Esophagus (tissue), 2 donors: ENCODE measurements around the gene LHFPL3. TPM values are rescaled to one million over a fixed set of nuclear protein-coding genes. Genes with fewer than 3 reads are reported as not detected.

Experiments
- H3K27ac ChIP-seq, 2 donors: one replicate each; pipeline ENCODE4 v1.5.1; 2013; ENCODE audit warnings: low read depth in 2 of 2, mild to moderate bottlenecking in 2 of 2, inconsistent platforms in 1 of 2, low read length in 1 of 2, moderate library complexity in 1 of 2
- H3K27me3 ChIP-seq, 2 donors: one replicate each; pipeline ENCODE4 v1.6.1; 2013; ENCODE audit warnings: low read length in 2 of 2, control low read depth in 1 of 2, mild to moderate bottlenecking in 1 of 2; ENCODE audit not compliant: insufficient read depth in 2 of 2, control insufficient read depth in 1 of 2
- H3K36me3 ChIP-seq, 2 donors: one replicate each; pipeline ENCODE4 v1.6.1; 2013; ENCODE audit warnings: low read length in 1 of 2; ENCODE audit not compliant: control insufficient read depth in 2 of 2, insufficient read depth in 2 of 2
- H3K4me1 ChIP-seq, 2 donors: one replicate each; pipeline ENCODE4 v1.6.1; 2013; ENCODE audit warnings: low read length in 1 of 2; ENCODE audit not compliant: control insufficient read depth in 2 of 2, insufficient read depth in 2 of 2
- H3K4me3 ChIP-seq, 2 donors: one replicate each; pipeline ENCODE4 v1.5.1; 2013; ENCODE audit warnings: low read length in 2 of 2, mild to moderate bottlenecking in 2 of 2, low read depth in 1 of 2, moderate library complexity in 1 of 2
- H3K9me3 ChIP-seq, 2 donors: one replicate each; pipeline ENCODE4 v1.6.1; 2013; ENCODE audit warnings: mild to moderate bottlenecking in 2 of 2, low read depth in 1 of 2, low read length in 1 of 2, moderate library complexity in 1 of 2; ENCODE audit not compliant: control insufficient read depth in 2 of 2, insufficient read depth in 1 of 2
- WGBS, 2 donors: extraction: QIAGEN DNeasy Blood & Tissue Kit; methylation state at CpG; one replicate each; pipeline ENCODE4 v1.1.7; 2013; 5-methylcytosine and 5-hydroxymethylcytosine counted together
- polyA plus RNA-seq, 2 donors: library from polyadenylated mRNA; stranded (reverse); fragments of 200-250 nt; gene quantifications; one replicate each; pipeline ENCODE4 v1.2.3, GENCODE V29; 2013
- donor health status: healthy with polysubstance abuse.
- donor health status: Bipolar disorder and iron deficiency.

Gene LHFPL3
- polyA plus RNA-seq, 2 donors = not detected

DNA sequence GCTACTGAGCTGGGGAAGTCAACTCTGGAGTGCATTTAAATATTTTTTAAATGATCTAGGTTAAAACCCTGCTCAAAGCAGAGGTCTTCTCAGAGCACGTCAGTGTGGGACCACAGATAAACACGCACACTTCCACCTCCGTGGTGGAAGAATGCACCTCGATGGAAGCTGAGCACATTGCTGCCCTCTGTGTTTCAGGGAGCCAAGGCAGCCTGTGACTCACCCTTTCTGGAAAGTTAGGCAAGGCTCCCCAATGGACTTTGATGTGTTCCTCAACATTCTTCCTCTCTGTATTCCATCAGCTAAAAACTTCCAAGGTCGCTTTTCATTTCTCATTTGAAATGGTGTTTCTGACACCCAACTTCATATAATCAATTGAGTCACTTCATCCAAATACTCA lies 514.8 kb downstream of the LHFPL3 start:
- no peaks in the 10 kb centered on the region for H3K27me3 ChIP-seq
- no peaks in the 10 kb centered on the region for H3K9me3 ChIP-seq
- no peak overlapping the region for H3K4me3 ChIP-seq
- H3K4me1 ChIP-seq = no peaks in the 10 kb centered on the region
- H3K27ac ChIP-seq = no peak overlapping the region
- 72 to 73% methylated on average over 5 of the region's 5 CpGs for WGBS, 2 donors
- no peaks in the 10 kb centered on the region for H3K36me3 ChIP-seq

DNA sequence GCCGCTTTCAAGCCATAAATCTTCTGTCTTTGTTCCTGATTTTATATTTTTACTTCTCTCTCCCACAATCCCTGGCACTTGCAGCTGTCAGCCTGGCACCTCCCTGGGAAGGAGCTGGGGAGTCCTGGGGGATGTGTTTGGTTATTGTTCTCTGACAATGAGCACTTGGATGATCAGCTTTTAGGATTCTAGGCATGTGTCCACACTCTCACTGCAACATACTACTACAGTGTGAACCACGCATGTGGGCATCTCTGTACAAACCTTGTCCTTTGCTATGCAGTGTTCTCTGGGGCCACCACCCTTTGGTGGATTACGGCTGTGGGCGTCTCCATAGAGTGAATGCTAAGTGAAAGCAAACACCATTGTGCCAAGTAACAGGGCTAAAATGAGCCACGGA lies 517.2 kb downstream of the LHFPL3 start:
- Histone ChIP-seq H3K27ac (no peak overlapping the region), H3K36me3 (no peaks in the 10 kb centered on the region), H3K4me3 (no peak overlapping the region), H3K9me3 (no peaks in the 10 kb centered on the region), H3K27me3 (no peaks in the 10 kb centered on the region), H3K4me1 (no peaks in the 10 kb centered on the region)
- WGBS, 2 donors = 68 to 73% methylated on average over 5 of the region's 5 CpGs

DNA sequence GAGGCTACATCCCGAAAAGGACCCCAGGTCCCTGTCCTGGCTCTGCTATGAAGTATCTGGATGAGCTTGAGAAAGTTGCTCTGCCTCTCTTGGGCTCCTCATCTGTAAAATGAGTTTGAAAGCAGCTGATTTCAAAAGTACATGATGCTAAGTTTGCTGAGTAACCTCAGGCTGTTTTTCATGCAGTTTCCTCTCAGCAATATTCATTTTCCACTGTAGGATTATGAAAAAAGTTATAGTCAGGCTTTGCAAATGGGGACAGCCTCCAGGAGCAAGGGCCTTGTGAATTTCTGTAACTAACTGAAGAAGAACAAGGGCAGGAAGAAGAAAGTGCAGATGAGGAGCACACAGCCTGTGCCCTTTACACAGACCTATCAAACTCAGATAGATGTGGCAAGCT lies 518.3 kb downstream of the LHFPL3 start:
- Histone ChIP-seq H3K4me3 (no peak overlapping the region), H3K27me3 (no peaks in the 10 kb centered on the region), H3K27ac (no peak overlapping the region), H3K9me3 (no peaks in the 10 kb centered on the region), H3K4me1 (no peaks in the 10 kb centered on the region), H3K36me3 (no peaks in the 10 kb centered on the region)
- WGBS, 2 donors = 88 to 90% methylated on average over 1 of the region's 1 CpG

DNA sequence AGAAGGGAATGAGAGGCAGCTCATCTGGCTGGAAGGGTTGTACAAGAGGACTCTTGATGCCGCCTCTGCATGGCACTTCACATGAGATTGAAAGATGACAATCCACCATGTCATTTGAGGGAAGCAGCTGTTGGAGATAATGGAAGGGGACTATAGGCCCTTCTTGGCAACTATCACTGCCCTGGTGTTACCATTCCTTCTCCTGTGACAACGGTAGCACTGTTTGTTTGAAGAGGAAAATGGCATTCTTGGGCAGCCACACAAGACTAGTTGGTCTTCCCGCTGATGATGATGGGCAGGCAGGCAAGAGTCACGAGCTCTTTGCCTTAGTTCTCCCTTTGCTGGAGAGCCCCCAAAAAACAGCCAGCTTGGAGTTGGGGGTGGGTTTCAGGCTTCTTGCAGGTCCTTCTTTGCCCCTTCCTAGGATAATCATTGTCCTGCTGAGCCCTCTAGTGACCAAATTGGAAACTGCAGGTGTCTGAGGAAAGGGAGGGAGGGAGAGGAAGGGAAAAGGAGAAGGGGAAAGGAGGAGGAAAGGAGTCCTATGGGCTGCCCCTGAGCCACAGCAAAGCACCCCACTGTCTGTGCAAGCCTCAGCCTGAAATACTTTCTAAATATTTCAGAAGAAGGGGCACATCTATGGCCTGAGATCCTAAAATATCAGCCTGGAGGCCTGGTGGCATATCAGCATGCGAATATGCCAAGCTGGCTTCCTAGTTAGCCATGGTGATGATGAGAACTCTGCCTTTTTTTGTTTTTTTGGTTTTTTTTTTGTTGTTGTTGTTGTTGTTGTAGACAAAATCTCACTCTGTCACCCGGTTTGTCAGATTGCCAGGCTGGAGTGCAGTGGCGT lies 520.0 kb downstream of the LHFPL3 start:
- H3K27me3 ChIP-seq = peaks cover 0 to 2% of the 10 kb centered on the region in 2 donors
- H3K9me3 ChIP-seq = no peaks in the 10 kb centered on the region
- 52 to 53% methylated on average over 7 of the region's 7 CpGs for WGBS, 2 donors
- no peaks in the 10 kb centered on the region for H3K36me3 ChIP-seq
- no peak overlapping the region for H3K4me3 ChIP-seq
- H3K27ac ChIP-seq = no peak overlapping the region
- no peaks in the 10 kb centered on the region for H3K4me1 ChIP-seq

DNA sequence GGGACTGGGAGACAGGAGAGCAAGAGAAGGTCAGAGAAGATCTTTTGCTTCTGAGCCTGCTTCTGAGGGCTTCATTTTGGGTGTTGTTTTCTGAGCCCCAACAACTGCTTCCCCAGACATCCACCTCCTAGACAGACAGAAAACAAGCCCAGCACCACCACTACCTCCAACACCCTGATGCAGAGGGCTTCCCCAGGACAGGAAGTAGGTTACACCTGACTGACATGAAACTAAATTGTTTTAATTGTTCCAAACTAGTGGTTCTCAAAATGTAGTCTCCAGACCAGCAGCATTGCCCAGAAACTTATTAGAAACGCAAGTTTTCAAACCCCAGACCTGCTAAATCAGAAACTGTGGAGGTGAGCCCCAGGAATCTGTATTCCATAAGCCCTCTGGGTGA lies 522.0 kb downstream of the LHFPL3 start:
- H3K27me3 ChIP-seq = peaks cover 0 to 2% of the 10 kb centered on the region in 2 donors
- no peaks in the 10 kb centered on the region for H3K36me3 ChIP-seq
- no peaks in the 10 kb centered on the region for H3K4me1 ChIP-seq
- H3K9me3 ChIP-seq = no peaks in the 10 kb centered on the region
- H3K4me3 ChIP-seq = no peak overlapping the region
- 78 to 89% methylated on average over 1 of the region's 1 CpG for WGBS, 2 donors
- H3K27ac ChIP-seq = no peak overlapping the region

DNA sequence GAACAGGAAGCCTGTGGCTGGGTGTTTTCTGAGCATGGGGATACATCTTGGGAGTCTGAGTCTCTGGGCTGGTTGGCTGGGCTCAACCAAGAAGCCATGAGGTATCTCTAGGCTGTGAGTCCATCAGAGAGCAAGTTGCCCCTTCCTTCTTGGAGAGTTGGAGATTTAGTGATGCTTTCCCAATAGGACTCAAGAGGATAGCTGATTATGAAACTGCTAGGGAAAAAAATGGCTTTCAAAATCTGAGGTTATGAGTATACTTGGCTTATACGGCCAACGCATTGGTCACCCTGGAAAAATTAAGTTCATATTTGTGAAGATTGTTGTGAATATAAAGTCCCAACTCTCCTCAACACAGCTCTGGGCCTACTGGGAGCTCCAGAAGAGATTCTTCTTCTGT lies 522.9 kb downstream of the LHFPL3 start:
- no peaks in the 10 kb centered on the region for H3K4me1 ChIP-seq
- no peaks in the 10 kb centered on the region for H3K36me3 ChIP-seq
- H3K4me3 ChIP-seq = no peak overlapping the region
- no peak overlapping the region for H3K27ac ChIP-seq
- WGBS, 2 donors = 92 to 93% methylated on average over 2 of the region's 2 CpGs
- H3K9me3 ChIP-seq = no peaks in the 10 kb centered on the region
- H3K27me3 ChIP-seq = peaks cover 0 to 2% of the 10 kb centered on the region in 2 donors

DNA sequence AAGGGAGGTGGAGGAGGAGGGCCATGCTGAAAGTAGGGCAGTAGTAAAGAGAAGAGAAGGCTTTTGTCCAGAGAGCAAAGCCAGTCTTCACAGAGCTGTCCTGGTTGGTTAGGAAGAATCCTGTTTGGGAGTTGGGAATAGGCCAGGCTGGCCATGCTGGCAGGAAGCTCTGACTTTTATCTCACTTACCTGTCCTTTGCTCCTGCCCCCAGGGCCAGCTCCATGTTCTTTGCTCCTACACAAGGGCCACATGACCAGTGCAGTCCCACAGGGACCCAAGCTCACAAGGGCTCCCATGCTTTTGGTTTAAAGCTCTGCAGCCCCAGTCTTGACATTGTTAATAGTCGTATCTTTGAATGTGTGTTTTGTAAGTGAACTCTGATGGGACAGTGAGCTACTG lies 524.0 kb downstream of the LHFPL3 start:
- H3K27ac ChIP-seq = no peak overlapping the region
- H3K27me3 ChIP-seq = peaks cover 0 to 2% of the 10 kb centered on the region in 2 donors
- H3K4me3 ChIP-seq = no peak overlapping the region
- no peaks in the 10 kb centered on the region for H3K4me1 ChIP-seq
- no peaks in the 10 kb centered on the region for H3K9me3 ChIP-seq
- no peaks in the 10 kb centered on the region for H3K36me3 ChIP-seq
- 78 to 85% methylated on average over 1 of the region's 1 CpG for WGBS, 2 donors

DNA sequence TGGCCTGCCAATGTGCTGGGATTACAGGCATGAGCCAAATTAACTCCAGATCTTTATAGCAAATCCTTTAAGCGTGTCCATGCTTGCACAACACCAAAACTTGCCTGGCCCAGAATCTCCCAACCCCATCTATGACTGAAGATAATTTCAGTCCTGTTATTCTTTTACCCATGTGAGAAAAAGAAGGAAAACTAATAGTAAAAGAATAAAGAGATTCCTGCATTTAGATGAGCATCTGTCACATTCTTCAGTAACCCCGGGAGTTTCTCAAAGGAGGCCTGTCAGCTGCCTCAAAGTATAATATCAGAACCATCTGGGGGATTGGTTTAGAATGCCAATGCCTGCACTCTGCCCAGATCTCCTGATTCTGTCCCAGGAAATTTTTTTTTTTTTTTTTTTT lies 527.5 kb downstream of the LHFPL3 start:
- no peaks in the 10 kb centered on the region for H3K36me3 ChIP-seq
- H3K9me3 ChIP-seq = no peaks in the 10 kb centered on the region
- H3K27me3 ChIP-seq = peaks cover 0 to 2% of the 10 kb centered on the region in 2 donors
- no peaks in the 10 kb centered on the region for H3K4me1 ChIP-seq
- WGBS, 2 donors = 51 to 70% methylated on average over 2 of the region's 2 CpGs
- no peak overlapping the region for H3K27ac ChIP-seq
- no peak overlapping the region for H3K4me3 ChIP-seq

DNA sequence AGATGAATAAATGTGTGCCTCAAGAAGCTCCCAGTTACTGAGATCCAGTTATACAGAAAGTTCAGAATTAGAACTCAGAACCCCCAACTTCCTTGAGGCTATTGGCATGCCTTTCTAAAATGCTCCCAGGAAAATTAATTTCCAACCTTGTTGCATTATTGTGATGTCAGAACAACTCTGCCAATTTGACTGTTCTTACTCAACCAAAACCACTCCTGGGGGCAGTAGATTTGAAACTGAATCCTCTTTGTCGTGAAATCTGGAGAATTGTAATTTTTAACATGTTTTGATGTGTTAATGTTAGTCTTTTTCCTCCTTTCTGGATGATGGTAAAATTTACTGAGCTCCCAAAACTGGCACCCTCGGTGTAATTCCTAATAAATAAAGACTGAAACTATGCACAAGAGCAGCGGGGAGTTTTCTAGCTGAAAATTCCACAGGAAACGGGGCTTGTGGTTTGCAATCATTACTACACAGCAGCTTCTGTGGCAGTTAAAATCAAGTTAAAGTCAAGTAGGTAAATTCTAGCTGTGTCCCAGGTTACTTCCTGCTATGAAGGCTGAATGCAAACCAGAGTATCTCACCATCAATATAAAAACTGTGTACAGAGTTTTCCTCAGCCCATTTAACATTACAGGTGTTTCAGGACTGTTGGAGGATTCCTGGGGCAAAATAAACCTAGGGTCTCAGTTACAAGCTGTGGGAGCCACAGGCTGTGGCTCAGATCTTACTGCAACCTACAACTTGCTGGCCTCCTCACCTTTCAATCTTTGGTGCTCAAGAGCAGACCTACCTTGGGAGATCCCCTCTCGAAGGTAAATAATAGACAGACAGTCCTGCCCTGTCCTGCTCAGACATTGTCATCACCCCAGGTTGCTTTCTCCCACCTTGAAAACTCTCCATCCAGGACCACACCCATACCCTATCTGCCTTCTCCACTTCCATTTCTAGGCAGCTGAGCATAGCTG lies 529.3 kb downstream of the LHFPL3 start:
- WGBS, 2 donors = 39 to 43% methylated on average over 5 of the region's 5 CpGs
- H3K4me1 ChIP-seq = no peaks in the 10 kb centered on the region
- no peak overlapping the region for H3K27ac ChIP-seq

More for the DNA sequence above, 529.3 kb downstream of the LHFPL3 start:
- peaks cover 0 to 2% of the 10 kb centered on the region in 2 donors for H3K27me3 ChIP-seq
- H3K9me3 ChIP-seq = no peaks in the 10 kb centered on the region
- H3K4me3 ChIP-seq = no peak overlapping the region
- no peaks in the 10 kb centered on the region for H3K36me3 ChIP-seq
